OCI-LY7 (cell line): ENCODE data around the gene GLYR1. TPM values are rescaled to one million over a fixed set of nuclear protein-coding genes. Genes with fewer than 3 reads are reported as not detected.

Experiments
- BruUV-seq: library from RNA; stranded (reverse); fragments of 400-500 nt; replicated peaks from 2 replicates; lab custom pipeline; 2021; lab: Mats Ljungman, UMichigan
- CTCF ChIA-PET: fragments of 300-600 bp; sonication (Branson Sonifier 250); formaldehyde crosslinking; loops from one replicate; lab custom pipeline; 2022; ENCODE audit warnings: antibody characterized with exemption; ENCODE audit not compliant: unreplicated experiment; lab: Charles Lee
- POLR2A ChIA-PET: fragments of 300-600 bp; sonication (Branson Sonifier 250); formaldehyde crosslinking; loops from one replicate; lab custom pipeline; 2022; ENCODE audit warnings: antibody characterized with exemption; lab: Charles Lee
- DNase-seq: peaks from one replicate; pipeline ENCODE4 v3.0.0-alpha.2; 2015; ENCODE audit warnings: low spot score
- H2AFZ ChIP-seq: fragments of 200-600 bp; sonication (generic), shearing (Covaris generic); 2 replicates; pipeline ENCODE4 v1.6.1; 2014; ENCODE audit warnings: mild to moderate bottlenecking, antibody characterized with exemption, low read length, moderate library complexity
- H3K27ac ChIP-seq: fragments of 200-600 bp; sonication (generic); 2 replicates; pipeline ENCODE4 v1.5.1; 2014; ENCODE audit warnings: mixed run types, low read depth, mild to moderate bottlenecking, moderate library complexity, low read length, inconsistent platforms; ENCODE audit not compliant: poor library complexity, severe bottlenecking
- H3K36me3 ChIP-seq: fragments of 200-600 bp; sonication (generic); 2 replicates; pipeline ENCODE4 v1.6.1; 2014; ENCODE audit warnings: mild to moderate bottlenecking, antibody characterized with exemption, low read length, moderate library complexity, mixed read lengths; ENCODE audit not compliant: insufficient read depth
- H3K4me1 ChIP-seq: fragments of 200-600 bp; sonication (generic); 2 replicates; pipeline ENCODE4 v1.5.1; 2014; ENCODE audit warnings: mild to moderate bottlenecking, low read length; ENCODE audit not compliant: insufficient read depth, poor library complexity, severe bottlenecking
- H3K4me2 ChIP-seq: fragments of 200-600 bp; sonication (generic); 2 replicates; pipeline ENCODE4 v1.6.1; 2014; ENCODE audit warnings: mild to moderate bottlenecking, low read length
- H3K4me3 ChIP-seq: fragments of 200-600 bp; sonication (generic); 2 replicates; pipeline ENCODE4 v1.5.1; 2014; ENCODE audit warnings: mild to moderate bottlenecking, low read depth, low read length; ENCODE audit not compliant: poor library complexity, severe bottlenecking
- H3K79me2 ChIP-seq: fragments of 200-600 bp; sonication (generic); 2 replicates; pipeline ENCODE4 v1.6.1; 2016; ENCODE audit warnings: low read depth, mild to moderate bottlenecking, low read length, moderate library complexity, mixed read lengths; ENCODE audit not compliant: insufficient read depth
- H3K9me2 ChIP-seq: fragments of 200-600 bp; sonication (generic); 2 replicates; pipeline ENCODE4 v1.6.1; 2016; ENCODE audit warnings: mild to moderate bottlenecking, low read length, mixed read lengths; ENCODE audit not compliant: insufficient read depth
- H3K9me3 ChIP-seq: fragments of 200-600 bp; sonication (generic); 2 replicates; pipeline ENCODE4 v1.6.1; 2014; ENCODE audit warnings: mild to moderate bottlenecking, mixed run types, low read length, mixed read lengths
- H4K20me1 ChIP-seq: fragments of 200-600 bp; sonication (generic); 2 replicates; pipeline ENCODE4 v1.6.1; 2014; ENCODE audit warnings: mild to moderate bottlenecking, antibody characterized with exemption, low read length, moderate library complexity, mixed read lengths; ENCODE audit not compliant: insufficient read depth
- CTCF ChIP-seq: fragments of 200-600 bp; sonication (generic); conservative IDR thresholded peaks from 2 replicates; pipeline ENCODE4 v1.5.1; 2014; ENCODE audit warnings: mild to moderate bottlenecking, antibody characterized with exemption, low read length, moderate library complexity, mixed read lengths
- EZH2phosphoT487 ChIP-seq: fragments of 200-600 bp; sonication (generic); IDR thresholded peaks from 2 replicates; pipeline ENCODE4 v1.6.1; 2018; ENCODE audit warnings: low read depth, borderline replicate concordance, mild to moderate bottlenecking, mixed run types, antibody characterized with exemption, low read length, moderate library complexity, mixed read lengths
- intact Hi-C: fragments of 100-400 bp; cut with micrococcal nuclease; formaldehyde crosslinking; loops from one replicate; pipeline ENCODE4 v1.10.0; 2022; ENCODE audit not compliant: unreplicated experiment
- total RNA-seq, 2 experiments: library from RNA; depleted of rRNA in 1 of 2; stranded (reverse); fragments of >200 nt in 1 of 2; shearing (Covaris generic) in 1 of 2; gene quantifications; 2 replicates each; pipeline ENCODE4 v1.2.3, GENCODE V29; 2014 to 2022

Gene GLYR1
- total RNA-seq, 2 experiments from 2014 or later: 48.4 to 113 TPM

GRCh38 chr16:4868535-4868934 lies 21.4 kb upstream of the GLYR1 start:
- intact Hi-C loops: no loop called here
- no peaks in the 10 kb centered on the region for H3K4me1 ChIP-seq
- no peak overlapping the region for H2AFZ ChIP-seq
- peaks cover 88% of the 10 kb centered on the region for H3K36me3 ChIP-seq
- no peak overlapping the region for H3K27ac ChIP-seq
- TF ChIP-seq CTCF (no peak), EZH2phosphoT487 (no peak)
- CTCF ChIA-PET: interaction anchor here (0.6 kb wide), 1 partner anchor 816 kb away, joined by 3 read pairs; no protein-coding TSS in a partner anchor
- POLR2A ChIA-PET: no interaction called here
- H3K4me2 ChIP-seq: no peak overlapping the region
- no peak overlapping the region for H3K4me3 ChIP-seq
- DNase-seq: no peak
- H3K9me2 ChIP-seq: no peaks in the 10 kb centered on the region
- 0 out of 2 replicates have a peak, but pooled peaks cover 5% of the 10 kb centered on the region for H4K20me1 ChIP-seq
- no peaks in the 10 kb centered on the region for H3K9me3 ChIP-seq
- no TSS peak for BruUV-seq
- peaks cover 41% of the 10 kb centered on the region; the same call in 1 of the 2 replicates for H3K79me2 ChIP-seq

- no peak for TF ChIP-seq CTCF
- TF ChIP-seq EZH2phosphoT487: no peak
- Histone ChIP-seq H3K36me3 (peaks cover 88% of the 10 kb centered on the region), H3K9me3 (no peaks in the 10 kb centered on the region), H3K9me2 (no peaks in the 10 kb centered on the region), H3K4me3 (no peak overlapping the region), H3K4me2 (no peak overlapping the region), H3K79me2 (peaks cover 46% of the 10 kb centered on the region; the same call in 1 of the 2 replicates), H3K27ac (no peak overlapping the region), H3K4me1 (no peaks in the 10 kb centered on the region), H4K20me1 (peaks cover 5% of the 10 kb centered on the region; the same call in 1 of the 2 replicates), H2AFZ (no peak overlapping the region)
- CTCF ChIA-PET: interaction anchor here (0.6 kb wide), 1 partner anchor 817 kb away, joined by 3 read pairs; no protein-coding TSS in a partner anchor
- intact Hi-C loops: no loop called here
- BruUV-seq: no TSS peak
- POLR2A ChIA-PET: no interaction called here
- no peak for DNase-seq
These were observed 20.9 kb upstream of the GLYR1 start for GRCh38 chr16:4868026-4868425.

GRCh38 chr16:4866586-4866985 lies 19.5 kb upstream of the GLYR1 start:
- peaks cover 5% of the 10 kb centered on the region; the same call in 1 of the 2 replicates for H4K20me1 ChIP-seq
- intact Hi-C loops: no loop called here
- H3K27ac ChIP-seq: no peak overlapping the region
- CTCF ChIA-PET: no interaction called here
- H3K36me3 ChIP-seq: peaks cover 90% of the 10 kb centered on the region
- no TSS peak for BruUV-seq
- no peak overlapping the region for H3K4me2 ChIP-seq
- peaks cover 57% of the 10 kb centered on the region; the same call in 1 of the 2 replicates for H3K79me2 ChIP-seq
- POLR2A ChIA-PET: no interaction called here
- no peak overlapping the region for H3K4me3 ChIP-seq
- H3K4me1 ChIP-seq: no peaks in the 10 kb centered on the region
- H3K9me2 ChIP-seq: no peaks in the 10 kb centered on the region
- DNase-seq: no peak
- TF ChIP-seq CTCF: no peak
- TF ChIP-seq EZH2phosphoT487: no peak
- no peak overlapping the region for H2AFZ ChIP-seq
- H3K9me3 ChIP-seq: no peaks in the 10 kb centered on the region
